SK-N-SH (cell line): Measurements from ENCODE around the gene ROBO4. TPM values are rescaled to one million over a fixed set of nuclear protein-coding genes. Genes with fewer than 3 reads are reported as not detected.

Source experiments
- CTCF ChIA-PET: fragments of 300-600, 350-600 bp; formaldehyde crosslinking; extraction: SDS; loops from one replicate; lab custom pipeline; 2021; lab: Yijun Ruan, JAX
- POLR2A ChIA-PET: fragments of 350-600 bp; sonication (Branson Sonifier 250); formaldehyde crosslinking; extraction: SDS; loops from one replicate; lab custom pipeline; 2020; ENCODE audit warnings: antibody characterized with exemption, inconsistent platforms; lab: Yijun Ruan, JAX
- DNase-seq: peaks from one replicate; pipeline ENCODE4 v3.0.0; 2012
- H2AFZ ChIP-seq: fragments of 200-600 bp; sonication (generic); 2 replicates; pipeline ENCODE4 v1.8.1; 2016; ENCODE audit warnings: antibody characterized with exemption, mild to moderate bottlenecking, low read depth
- H3F3A ChIP-seq: fragments of 200-600 bp; sonication (generic); replicated peaks from 2 replicates; pipeline ENCODE3; 2016; ENCODE audit warnings: antibody characterized with exemption, mild to moderate bottlenecking; ENCODE audit not compliant: insufficient read depth
- H3K27ac ChIP-seq, 2 experiments: fragments of 200-500 bp in 1 of 2; fragments of 200-600 bp in 1 of 2; sonication (Bioruptor generic) in 1 of 2; sonication (generic), shearing (Covaris generic) in 1 of 2; 2 replicates each; pipeline versions ENCODE4 v1.5.1 to v1.6.1; 2014 to 2016; ENCODE audit warnings: low read depth in 2 of 2, inconsistent platforms in 1 of 2, low read length in 1 of 2, mild to moderate bottlenecking in 1 of 2, mixed read lengths in 1 of 2
- H3K27me3 ChIP-seq: fragments of 200-600 bp; sonication (generic), shearing (Covaris generic); 2 replicates; pipeline ENCODE4 v1.6.1; 2016; ENCODE audit warnings: mixed run types; ENCODE audit not compliant: insufficient read depth
- H3K36me3 ChIP-seq, 2 experiments: fragments of 200-500 bp in 1 of 2; fragments of 200-600 bp in 1 of 2; sonication (Bioruptor generic) in 1 of 2; sonication (generic) in 1 of 2; replicated peaks in 1 of 2; 2 replicates each; pipeline versions ENCODE3 to v1.5.1; 2014 to 2016; ENCODE audit warnings: low read length in 1 of 2, mild to moderate bottlenecking in 1 of 2; ENCODE audit not compliant: insufficient read depth in 2 of 2, control insufficient read depth in 1 of 2
- H3K4me1 ChIP-seq, 2 experiments: fragments of 200-500 bp in 1 of 2; fragments of 200-600 bp in 1 of 2; sonication (Bioruptor generic) in 1 of 2; sonication (generic), shearing (Covaris generic) in 1 of 2; 2 replicates each; pipeline versions ENCODE4 v1.5.1 to v1.6.1; 2014 to 2016; ENCODE audit warnings: low read depth in 1 of 2, low read length in 1 of 2, mixed run types in 1 of 2; ENCODE audit not compliant: insufficient read depth in 2 of 2, control insufficient read depth in 1 of 2
- H3K4me2 ChIP-seq: fragments of 200-600 bp; sonication (generic), shearing (Covaris generic); 2 replicates; pipeline ENCODE4 v1.6.1; 2017; ENCODE audit warnings: mixed run types
- H3K4me3 ChIP-seq, 2 experiments: fragments of 200-500 bp in 1 of 2; fragments of 200-600 bp in 1 of 2; sonication (Bioruptor generic) in 1 of 2; sonication (generic), shearing (Covaris generic) in 1 of 2; 2 replicates each; pipeline versions ENCODE4 v1.5.1 to v1.8.1; 2014 to 2016; ENCODE audit warnings: low read depth in 2 of 2, inconsistent platforms in 1 of 2, low read length in 1 of 2, mild to moderate bottlenecking in 1 of 2, mixed read lengths in 1 of 2, moderate library complexity in 1 of 2
- H3K79me2 ChIP-seq: fragments of 200-600 bp; sonication (generic); 2 replicates; pipeline ENCODE4 v1.8.1; 2017; ENCODE audit warnings: mild to moderate bottlenecking; ENCODE audit not compliant: insufficient read depth
- H3K9ac ChIP-seq: fragments of 200-600 bp; sonication (generic); 2 replicates; pipeline ENCODE4 v1.6.1; 2017; ENCODE audit warnings: mixed run types
- H3K9me2 ChIP-seq: fragments of 200-600 bp; sonication (generic); 2 replicates; pipeline ENCODE4 v1.6.1; 2017; ENCODE audit warnings: mixed run types
- H3K9me3 ChIP-seq: fragments of 200-600 bp; sonication (generic); 2 replicates; pipeline ENCODE4 v1.6.1; 2017; ENCODE audit warnings: mixed run types, mild to moderate bottlenecking, moderate library complexity
- H4K20me1 ChIP-seq: fragments of 200-600 bp; sonication (generic); 2 replicates; pipeline ENCODE4 v1.6.1; 2017; ENCODE audit warnings: mild to moderate bottlenecking, mixed run types; ENCODE audit not compliant: insufficient read depth
- CTCF ChIP-seq: fragments of 200-600 bp; sonication (generic); IDR thresholded peaks from 2 replicates; pipeline ENCODE4 v1.6.1; 2017; ENCODE audit warnings: antibody characterized with exemption, mild to moderate bottlenecking, moderate library complexity
- ELF1 ChIP-seq: IDR thresholded peaks from 2 replicates; pipeline ENCODE4 v1.4.0; 2012
- EP300 ChIP-seq, 2 experiments: IDR thresholded peaks; 2 replicates each; pipeline versions ENCODE4 v1.4.0 to v1.6.1; 2012; ENCODE audit warnings: borderline replicate concordance in 1 of 2, low read depth in 1 of 2, low read length in 1 of 2
- FOSL2 ChIP-seq: IDR thresholded peaks from 2 replicates; pipeline ENCODE4 v1.4.0; 2012; ENCODE audit warnings: low read depth, mild to moderate bottlenecking, moderate library complexity, borderline replicate concordance
- FOXM1 ChIP-seq: IDR thresholded peaks from 2 replicates; pipeline ENCODE4 v1.4.0; 2012; ENCODE audit warnings: low read depth, mild to moderate bottlenecking
- GATA2 ChIP-seq: sonication (generic); formaldehyde crosslinking; IDR thresholded peaks from 2 replicates; pipeline ENCODE4 v1.5.0; 2020; ENCODE audit warnings: mild to moderate bottlenecking, missing genetic modification reagents
- JUND ChIP-seq: IDR thresholded peaks from 2 replicates; pipeline ENCODE4 v1.4.0; 2012
- MAX ChIP-seq: IDR thresholded peaks from 2 replicates; pipeline ENCODE4 v1.4.0; 2012; ENCODE audit warnings: low read depth
- MEF2A ChIP-seq: IDR thresholded peaks from 2 replicates; pipeline ENCODE4 v1.4.0; 2012; ENCODE audit warnings: low read depth, borderline replicate concordance
- MXI1 ChIP-seq: IDR thresholded peaks from 2 replicates; pipeline ENCODE4 v1.6.1; 2012; ENCODE audit warnings: mild to moderate bottlenecking, low read depth, low read length, improper control_type of control experiment
- NRF1 ChIP-seq: IDR thresholded peaks from 2 replicates; pipeline ENCODE4 v1.6.1; 2012; ENCODE audit warnings: low read depth, mild to moderate bottlenecking, low read length
- REST ChIP-seq: IDR thresholded peaks from 2 replicates; pipeline ENCODE4 v1.6.1; 2012; ENCODE audit warnings: mild to moderate bottlenecking, low read depth, low read length, moderate library complexity
- RXRA ChIP-seq: IDR thresholded peaks from 2 replicates; pipeline ENCODE4 v1.4.0; 2012; ENCODE audit warnings: low read depth, mild to moderate bottlenecking, borderline replicate concordance
- SIN3A ChIP-seq: IDR thresholded peaks from 2 replicates; pipeline ENCODE4 v1.6.1; 2012; ENCODE audit warnings: low read depth, mild to moderate bottlenecking, low read length, moderate library complexity, borderline replicate concordance
- SMC3 ChIP-seq: IDR thresholded peaks from 2 replicates; pipeline ENCODE4 v1.6.1; 2012; ENCODE audit warnings: low read depth, low read length, improper control_type of control experiment
- TEAD4 ChIP-seq: IDR thresholded peaks from 2 replicates; pipeline ENCODE4 v1.4.0; 2012; ENCODE audit warnings: mild to moderate bottlenecking, borderline replicate concordance; ENCODE audit not compliant: insufficient read depth
- YY1 ChIP-seq: IDR thresholded peaks from 2 replicates; pipeline ENCODE4 v1.4.0; 2012; ENCODE audit warnings: low read depth, mild to moderate bottlenecking
- ZBTB33 ChIP-seq: IDR thresholded peaks from 2 replicates; pipeline ENCODE4 v1.4.0; 2012; ENCODE audit warnings: low read depth, borderline replicate concordance
- WGBS: methylation state at CpG from one replicate; pipeline ENCODE4 v1.1.6; 2017; ENCODE audit warnings: low lambda C conversion rate; 5-methylcytosine and 5-hydroxymethylcytosine counted together
- polyA plus RNA-seq, 3 experiments: library from polyadenylated mRNA; depleted of rRNA; stranded (reverse); fragments of >200 nt; gene quantifications; 2 replicates each; pipeline ENCODE4 v1.2.3, GENCODE V29; 2012

ROBO4 gene
- polyA plus RNA-seq, 1 of the 3 experiments (the other 2 are of a cell fraction): 0.95 TPM

GRCh38 chr11:124868331-124869274 is 29.1 kb downstream of the ROBO4 start:
- Histone ChIP-seq H3K36me3 (no peaks in the 10 kb centered on the region), H4K20me1 (no peaks in the 10 kb centered on the region), H3F3A (no peaks in the 10 kb centered on the region), H2AFZ (peak overlapping the region; percentile 11; the same call in 1 of the 2 replicates), H3K9me2 (no peaks in the 10 kb centered on the region), H3K9ac (no peak overlapping the region), H3K27ac (no peak overlapping the region), H3K79me2 (no peaks in the 10 kb centered on the region), H3K4me1 (peaks cover 4 to 24% of the 10 kb centered on the region in 2 experiments; a peak in 1 of 4 replicates), H3K4me3 (peak overlapping the region in 1 of 2 experiments; percentile 27; a peak in 2 of 4 replicates), H3K9me3 (no peaks in the 10 kb centered on the region), H3K4me2 (peak overlapping the region; percentile 68), H3K27me3 (peaks cover 56% of the 10 kb centered on the region)
- ChIA-PET CTCF (interaction anchor here (1.2 to 7.4 kb wide), 5 partner anchors 14 to 200 kb away, joined by 3 to 220 read pairs (median 7); no protein-coding TSS in a partner anchor), POLR2A (no interaction called here)
- TF ChIP-seq REST (no peak), NRF1 (no peak), ELF1 (no peak)
- WGBS: 35% methylated on average over 40 of the region's 63 CpGs
- DNase-seq: no peak

- DNase-seq: peak; percentile 87
- H3K27ac ChIP-seq: no peak overlapping the region
- H3K27me3 ChIP-seq: peaks cover 63% of the 10 kb centered on the region
- no peak overlapping the region for H3K9ac ChIP-seq
- POLR2A ChIA-PET: interaction anchor here (1.4 kb wide), 1 partner anchor 9 kb away, joined by 3 read pairs; no protein-coding TSS in a partner anchor
- no peaks in the 10 kb centered on the region for H3K9me3 ChIP-seq
- H3F3A ChIP-seq: no peaks in the 10 kb centered on the region
- H3K9me2 ChIP-seq: no peaks in the 10 kb centered on the region
- no peak overlapping the region for H3K4me3 ChIP-seq
- H3K36me3 ChIP-seq: no peaks in the 10 kb centered on the region
- no peaks in the 10 kb centered on the region for H4K20me1 ChIP-seq
- H3K79me2 ChIP-seq: no peaks in the 10 kb centered on the region
- WGBS: 3% methylated on average over 8 of the region's 8 CpGs
- no peak overlapping the region for H2AFZ ChIP-seq
- no peak overlapping the region for H3K4me2 ChIP-seq
- CTCF ChIA-PET: interaction anchor here (0.8 to 7.4 kb wide), 39 partner anchors 10 to 465 kb away, joined by 3 to 220 read pairs (median 8); partner anchors contain the start of genes ESAM, MSANTD2, SIAE and SPA17
- peaks cover 4 to 24% of the 10 kb centered on the region in 2 experiments; a peak in 1 of 4 replicates for H3K4me1 ChIP-seq
- TF ChIP-seq ZBTB33 (no peak), SIN3A (no peak), TEAD4 (no peak), MAX (no peak), FOXM1 (no peak), JUND (no peak), FOSL2 (no peak), YY1 (no peak), RXRA (no peak), EP300 (IDR thresholded peaks at IDR 0.05; ENCODE audit: borderline replicate concordance in 1 of 2, low read depth in 1 of 2, low read length in 1 of 2) (no peak), GATA2 (CRISPR knock-in tag) (no peak), MXI1 (no peak), MEF2A (no peak), SMC3 (peak; percentile 31; the same call in 1 of the 2 replicates), CTCF (peak; percentile 56)
These were observed 30.0 kb downstream of the ROBO4 start for GRCh38 chr11:124867700-124868099.
